UCSD-AML1 (cell line): ENCODE results near the gene IBA57.

ENCODE experiments used
- DNase-seq: peaks from one replicate; lab custom pipeline; 2025; ENCODE audit not compliant: unreplicated experiment; lab: John Stamatoyannopoulos, UW

IBA57 gene

DNA sequence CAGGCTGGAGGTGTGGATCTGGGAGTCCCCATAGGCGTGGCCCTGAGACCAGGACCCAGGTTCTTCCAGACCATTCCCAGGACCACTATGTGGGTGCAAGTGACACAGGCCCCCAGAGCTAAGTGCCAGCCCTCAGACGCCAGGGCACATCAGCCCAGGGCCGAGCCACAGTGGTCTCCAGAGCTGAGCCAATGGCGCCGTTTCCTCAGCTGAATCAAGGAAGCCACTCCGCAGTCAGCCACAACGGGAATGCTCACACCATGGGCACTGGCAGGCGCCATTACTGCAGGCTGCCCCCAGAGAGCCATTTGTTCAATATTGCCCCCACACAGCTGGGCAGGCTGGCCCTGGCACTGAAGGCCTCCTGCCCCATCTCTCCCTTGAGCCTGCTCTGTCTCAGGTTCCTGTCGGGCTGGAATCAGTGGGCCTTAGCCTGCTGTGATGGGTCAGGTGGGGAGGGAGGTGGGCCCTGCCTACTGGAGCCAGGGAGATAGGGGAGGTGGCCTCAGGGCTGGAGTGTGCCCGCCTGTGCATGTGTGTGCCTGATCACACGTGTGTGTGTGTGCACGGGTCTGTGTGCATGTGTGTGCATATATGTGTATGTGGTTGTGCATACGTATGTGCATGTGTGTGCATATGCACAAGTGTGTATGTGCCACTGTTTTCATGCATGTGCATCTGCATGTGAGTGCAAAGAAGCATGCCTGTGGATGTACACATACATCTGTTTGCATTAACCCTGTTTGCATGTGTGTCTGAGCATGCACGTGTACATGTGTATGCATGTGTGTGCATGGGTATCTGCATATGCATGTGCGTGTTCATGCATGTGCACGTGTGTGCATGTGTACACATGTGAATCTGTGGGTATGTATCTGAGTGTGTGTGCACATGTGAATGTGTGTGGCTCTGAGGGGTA lies 9.7 kb upstream of the IBA57 start:
- no peak for DNase-seq

DNA sequence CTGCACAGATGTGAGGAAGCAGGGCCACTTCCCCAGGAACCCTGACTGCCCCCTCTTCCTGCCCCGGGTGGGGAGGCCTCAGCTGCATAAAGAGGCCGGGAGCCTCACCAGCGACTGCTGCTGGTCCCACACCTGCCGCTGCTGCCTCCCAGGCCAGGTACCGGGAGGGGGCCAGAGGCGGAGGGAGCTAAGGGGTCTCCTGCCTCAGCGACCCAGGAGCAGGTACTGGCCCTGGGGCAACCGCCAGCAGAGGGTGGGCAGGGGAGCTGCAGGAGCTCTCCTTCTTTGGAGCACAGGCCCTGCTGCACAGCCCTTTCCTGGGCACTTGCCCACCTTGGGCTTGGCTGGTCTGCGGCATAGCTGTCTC lies 9.1 kb upstream of the IBA57 start:
- no peak for DNase-seq

- no peak for DNase-seq
These were observed 8.5 kb upstream of the IBA57 start for GRCh38 chr1:228156941-228157728.

DNA sequence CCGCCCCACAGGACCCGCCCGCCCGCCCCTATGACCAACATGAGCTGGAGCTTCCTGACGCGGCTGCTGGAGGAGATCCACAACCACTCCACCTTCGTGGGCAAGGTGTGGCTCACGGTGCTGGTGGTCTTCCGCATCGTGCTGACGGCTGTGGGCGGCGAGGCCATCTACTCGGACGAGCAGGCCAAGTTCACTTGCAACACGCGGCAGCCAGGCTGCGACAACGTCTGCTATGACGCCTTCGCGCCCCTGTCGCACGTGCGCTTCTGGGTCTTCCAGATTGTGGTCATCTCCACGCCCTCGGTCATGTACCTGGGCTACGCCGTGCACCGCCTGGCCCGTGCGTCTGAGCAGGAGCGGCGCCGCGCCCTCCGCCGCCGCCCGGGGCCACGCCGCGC lies 7.9 kb upstream of the IBA57 start:
- DNase-seq: no peak

DNA sequence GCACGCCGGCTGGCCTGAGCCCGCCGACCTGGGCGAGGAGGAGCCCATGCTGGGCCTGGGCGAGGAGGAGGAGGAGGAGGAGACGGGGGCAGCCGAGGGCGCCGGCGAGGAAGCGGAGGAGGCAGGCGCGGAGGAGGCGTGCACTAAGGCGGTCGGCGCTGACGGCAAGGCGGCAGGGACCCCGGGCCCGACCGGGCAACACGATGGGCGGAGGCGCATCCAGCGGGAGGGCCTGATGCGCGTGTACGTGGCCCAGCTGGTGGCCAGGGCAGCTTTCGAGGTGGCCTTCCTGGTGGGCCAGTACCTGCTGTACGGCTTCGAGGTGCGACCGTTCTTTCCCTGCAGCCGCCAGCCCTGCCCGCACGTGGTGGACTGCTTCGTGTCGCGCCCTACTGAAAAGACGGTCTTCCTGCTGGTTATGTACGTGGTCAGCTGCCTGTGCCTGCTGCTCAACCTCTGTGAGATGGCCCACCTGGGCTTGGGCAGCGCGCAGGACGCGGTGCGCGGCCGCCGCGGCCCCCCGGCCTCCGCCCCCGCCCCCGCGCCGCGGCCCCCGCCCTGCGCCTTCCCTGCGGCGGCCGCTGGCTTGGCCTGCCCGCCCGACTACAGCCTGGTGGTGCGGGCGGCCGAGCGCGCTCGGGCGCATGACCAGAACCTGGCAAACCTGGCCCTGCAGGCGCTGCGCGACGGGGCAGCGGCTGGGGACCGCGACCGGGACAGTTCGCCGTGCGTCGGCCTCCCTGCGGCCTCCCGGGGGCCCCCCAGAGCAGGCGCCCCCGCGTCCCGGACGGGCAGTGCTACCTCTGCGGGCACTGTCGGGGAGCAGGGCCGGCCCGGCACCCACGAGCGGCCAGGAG lies 7.2 kb upstream of the IBA57 start:
- no peak for DNase-seq

GRCh38 chr1:228159008-228159665 lies 6.5 kb upstream of the IBA57 start:
- DNase-seq: no peak

GRCh38 chr1:228160201-228160761 lies 5.3 kb upstream of the IBA57 start:
- no peak for DNase-seq

GRCh38 chr1:228161362-228161761 lies 4.2 kb upstream of the IBA57 start:
- no peak for DNase-seq

DNA sequence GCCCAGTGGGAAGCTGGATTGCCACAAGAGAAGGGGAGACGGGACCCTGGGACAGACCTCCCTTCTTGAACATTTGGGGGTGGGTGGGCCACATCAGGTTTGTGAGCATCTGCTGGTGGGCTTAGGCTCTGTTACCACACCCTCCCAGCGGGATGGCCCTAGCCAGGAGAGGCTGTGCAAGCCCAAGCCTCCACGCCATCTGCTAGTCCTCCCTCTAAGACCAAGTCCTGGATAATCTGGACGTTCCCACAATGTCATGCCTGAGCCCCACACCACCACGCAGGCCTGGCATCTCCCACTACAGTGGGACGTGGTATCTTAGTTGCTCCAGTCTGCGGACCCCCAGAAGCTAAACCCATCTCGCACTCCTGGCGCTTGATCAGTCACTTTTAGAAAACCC lies 3.7 kb upstream of the IBA57 start:
- no peak for DNase-seq

DNA sequence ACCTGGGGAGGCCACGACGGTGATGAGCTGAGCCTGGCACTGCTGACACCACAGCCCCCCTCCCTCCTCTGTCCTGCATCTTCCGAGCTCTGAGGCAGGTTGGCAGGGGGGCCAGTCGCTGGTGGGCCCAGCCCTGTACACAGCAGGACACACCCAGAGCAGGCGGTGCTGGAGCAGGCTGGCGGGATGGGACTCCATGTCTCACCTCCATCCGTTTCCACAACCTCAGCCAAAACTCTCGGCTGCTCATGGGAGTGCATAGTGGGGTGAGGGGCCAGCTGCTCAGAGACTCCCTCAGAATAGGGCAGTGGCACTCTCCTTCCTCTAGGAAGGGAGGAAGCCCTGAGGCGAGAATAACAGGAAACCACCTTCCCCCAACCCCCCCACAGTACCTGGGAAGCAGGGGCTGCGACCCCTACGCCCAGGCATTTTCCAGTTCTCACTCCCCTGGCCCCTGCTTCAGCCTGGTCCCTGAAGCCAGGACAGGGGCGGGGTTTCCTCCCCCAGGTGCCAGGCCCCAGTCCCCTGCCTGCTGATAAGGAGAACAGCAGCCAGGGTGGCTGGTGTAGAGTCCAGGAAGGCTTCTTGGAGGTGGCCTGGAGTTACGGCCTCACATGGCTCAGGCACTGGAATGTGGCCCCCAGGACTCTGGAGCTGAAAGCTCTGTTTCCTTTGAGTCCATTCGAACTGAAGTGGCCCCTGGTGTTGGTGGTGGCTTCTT lies 3.2 kb upstream of the IBA57 start:
- DNase-seq: peak; percentile 70

DNA sequence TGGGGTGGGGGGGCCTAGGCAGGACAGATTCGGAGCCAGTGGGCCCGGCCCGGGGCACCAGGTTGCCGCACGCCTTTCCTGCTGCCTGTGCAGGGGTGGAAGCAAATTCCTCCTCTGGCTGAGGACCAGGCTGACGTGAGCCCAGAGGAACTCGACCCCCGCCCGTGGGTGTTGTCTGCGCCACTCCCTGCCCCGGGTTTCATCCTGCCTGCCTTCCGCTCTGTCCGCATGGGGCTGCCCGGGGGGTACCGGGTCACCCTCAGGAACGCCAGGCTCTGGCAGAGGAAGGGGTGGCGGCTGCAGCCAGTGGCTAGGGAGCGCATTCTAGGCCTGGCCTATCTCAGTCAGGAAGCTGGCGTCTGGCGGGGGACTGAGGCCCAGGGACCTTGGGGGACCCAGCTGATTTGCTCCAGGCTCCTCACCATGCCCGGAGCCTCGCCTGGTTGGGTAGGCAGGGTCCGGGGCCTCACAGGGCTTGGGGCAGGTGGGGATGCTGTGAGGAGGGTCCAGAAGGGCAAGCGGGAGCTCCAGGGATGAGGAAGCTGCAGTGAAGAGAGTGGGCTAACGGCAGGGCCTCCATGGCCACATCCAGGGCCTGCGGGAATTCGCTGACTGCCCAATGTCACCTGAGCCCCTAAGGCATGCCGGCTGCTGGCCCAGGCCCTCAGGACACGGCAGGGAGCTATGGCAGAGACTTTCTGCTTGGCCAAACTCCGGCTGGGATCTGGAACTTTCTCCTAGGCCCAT lies 2.4 kb upstream of the IBA57 start:
- peak; percentile 70 for DNase-seq

GRCh38 chr1:228163776-228164519 lies 1.7 kb upstream of the IBA57 start:
- no peak for DNase-seq

GRCh38 chr1:228164561-228165371 lies 838 bp upstream of the IBA57 start:
- no peak for DNase-seq

DNA sequence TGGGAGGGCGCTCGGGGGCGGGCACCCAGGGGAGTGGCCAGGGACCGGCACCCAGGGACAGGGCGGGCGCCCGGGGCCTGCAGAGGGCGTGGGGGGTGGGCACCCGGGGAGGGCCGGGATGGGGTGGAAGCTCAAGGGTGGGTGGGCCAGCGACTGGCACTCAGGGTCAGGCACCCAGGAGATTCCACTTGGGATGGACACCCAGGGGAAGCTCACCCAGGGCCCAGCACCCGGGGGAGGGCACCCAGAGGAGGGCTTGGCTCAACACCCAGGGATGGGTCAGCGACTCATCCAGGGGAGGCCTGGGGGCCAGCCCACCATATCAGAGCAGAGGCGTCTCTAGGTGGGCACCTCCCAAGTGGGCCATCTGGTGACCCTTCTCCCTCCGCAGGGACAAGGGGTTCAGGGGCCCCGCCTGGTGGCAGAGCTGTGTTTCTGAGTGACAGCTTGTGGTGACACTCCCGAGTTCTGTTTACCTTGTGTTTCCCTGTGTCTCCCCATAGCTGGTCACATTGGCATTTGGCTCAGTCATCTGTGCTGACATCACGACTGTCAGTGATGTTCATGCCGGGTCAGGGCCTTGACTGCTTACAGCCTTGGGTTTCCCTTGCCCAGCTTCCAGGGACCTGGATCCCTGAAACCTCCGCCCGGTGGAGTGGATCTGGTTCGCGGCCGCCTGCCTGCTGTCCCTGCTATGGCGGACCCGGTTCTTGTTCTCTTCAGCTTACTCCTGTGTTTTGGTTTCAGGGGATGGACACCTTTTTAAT lies 749 bp downstream of the IBA57 start:
- peak; percentile 81 for DNase-seq

GRCh38 chr1:228168563-228169270 lies 3.1 kb downstream of the IBA57 start:
- no peak for DNase-seq

DNA sequence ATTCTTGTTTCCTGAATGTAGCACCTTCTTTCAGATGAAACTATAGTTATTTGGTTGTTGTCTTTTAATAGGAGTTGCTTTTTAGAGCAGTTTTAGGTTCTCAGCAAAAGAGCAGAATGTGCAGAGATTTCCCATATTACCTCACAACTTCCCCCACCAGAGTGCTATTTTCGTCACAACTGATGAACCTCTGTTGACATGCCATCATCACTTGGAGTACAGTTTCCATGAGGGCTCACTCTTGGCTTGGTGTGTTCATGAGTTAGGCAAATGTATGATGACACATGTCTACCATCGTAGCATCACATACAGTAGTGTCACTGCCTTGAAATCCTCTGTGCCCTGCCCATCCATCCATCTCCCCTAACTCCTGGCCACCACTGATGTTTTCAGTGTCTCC lies 3.7 kb downstream of the IBA57 start:
- no peak for DNase-seq
